Measurements from ENCODE around the gene FBXW8. TPM values are rescaled to one million over a fixed set of nuclear protein-coding genes. Genes with fewer than 3 reads are reported as not detected.

Gene FBXW8
- total RNA-seq, 5 donors from 2014 or later (not counting 1 experiment from before 2014, with no cell fraction given): 10.7 to 17.9 (median 13.0) TPM

DNA sequence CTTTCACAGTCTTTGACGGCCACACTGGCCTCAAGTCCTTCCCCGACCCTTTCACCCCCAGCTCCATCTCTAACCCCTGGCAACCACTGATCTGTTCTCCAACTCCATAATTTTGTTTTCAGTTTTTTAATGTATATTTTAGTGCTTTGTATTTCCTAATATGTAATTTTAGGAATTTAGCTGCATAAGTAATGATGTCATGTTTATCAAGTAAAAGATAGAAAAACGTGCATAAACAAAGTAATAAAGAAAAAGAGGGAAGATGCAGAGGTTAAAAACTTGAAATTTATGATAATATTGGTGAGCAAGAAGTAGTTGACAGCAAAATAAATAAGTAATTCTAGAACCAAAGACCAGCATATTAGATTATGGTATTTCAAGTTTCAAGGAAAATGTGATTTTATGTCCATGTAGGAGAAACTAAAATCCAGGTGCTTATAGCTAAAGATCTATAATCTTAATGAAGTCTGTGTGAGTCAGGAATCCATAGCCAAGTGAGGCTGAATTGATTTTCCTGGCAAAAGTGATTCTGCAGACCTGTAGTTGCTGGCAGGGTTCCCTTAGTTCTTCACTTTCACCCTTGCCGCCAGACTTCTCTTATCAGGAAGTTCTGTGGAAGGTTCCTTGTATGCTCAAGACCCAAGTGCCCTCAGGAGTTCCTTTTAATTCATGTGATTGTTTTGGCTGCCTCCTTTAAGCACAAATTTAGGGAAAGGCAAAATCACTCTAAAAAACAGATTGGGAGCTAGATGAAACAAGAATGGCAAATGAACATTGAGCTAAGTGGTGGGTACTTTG lies 24.4 kb downstream of the FBXW8 start:
- Histone ChIP-seq H3K4me3 (ENCODE audit: control insufficient read depth in 1 of 2, extremely low read depth in 1 of 2, low read length in 1 of 2) (no peak overlapping the region), H3K27ac (ENCODE audit: low read length) (no peak overlapping the region), H3K36me3 (ENCODE audit: control insufficient read depth in 2 of 2, extremely low read depth in 1 of 2, insufficient read depth in 1 of 2, low read length in 1 of 2) (peaks cover 0 to 6% of the 10 kb centered on the region in 2 donors), H3K9me3 (no peaks in the 10 kb centered on the region), H3K4me1 (ENCODE audit: control insufficient read depth in 1 of 2, extremely low read depth in 1 of 2, insufficient read depth in 2 of 2, low read length in 2 of 2) (no peaks in the 10 kb centered on the region), H3K27me3 (replicated peaks in 1 of 2; ENCODE audit: control insufficient read depth in 2 of 2, extremely low read depth in 1 of 2, insufficient read depth in 2 of 2, low read length in 1 of 2) (no peaks in the 10 kb centered on the region)
- WGBS (ENCODE audit: insufficient coverage): 100% methylated on average over 1 of the region's 4 CpGs
- CTCF ChIA-PET: no interaction called here
- H3K4me3 Mint-ChIP-seq: no peak overlapping the region
- H3K27me3 Mint-ChIP-seq: no peaks in the 10 kb centered on the region
- peaks cover 13 to 25% (median 17%) of the 10 kb centered on the region in 3 donors for H3K4me1 Mint-ChIP-seq
- peaks cover 0 to 4% (median 4%) of the 10 kb centered on the region in 3 donors for H3K9me3 Mint-ChIP-seq
- H3K27ac Mint-ChIP-seq: no peak overlapping the region
- ATAC-seq (replicated peaks in 1 of 4) (no peak), DNase-seq (no peak)
- POLR2A ChIA-PET: no interaction called here
- H3K36me3 Mint-ChIP-seq: peaks cover 60% of the 10 kb centered on the region

DNA sequence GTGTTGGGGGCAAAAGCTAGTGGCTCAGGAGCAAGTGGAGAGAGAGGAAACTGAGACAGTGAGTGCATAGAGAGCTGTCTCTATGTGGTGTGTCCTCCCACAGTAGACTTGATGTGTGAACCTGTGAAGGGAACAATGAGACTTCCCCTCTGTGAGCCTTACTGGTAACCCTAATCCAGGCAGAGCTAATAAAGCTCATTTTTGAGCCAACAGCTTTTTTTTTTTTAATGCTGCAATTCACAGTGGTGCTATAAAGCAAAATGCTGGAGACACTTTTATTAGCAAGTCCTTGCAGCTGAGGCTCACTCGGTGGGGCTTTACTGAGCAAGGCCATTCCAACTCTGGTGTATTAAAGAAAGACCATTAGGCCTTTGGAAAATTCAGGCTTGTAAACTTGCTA lies 26.9 kb downstream of the FBXW8 start:
- Mint-ChIP-seq H3K9me3 (peaks cover 0 to 11% (median 4%) of the 10 kb centered on the region in 3 donors), H3K27me3 (no peaks in the 10 kb centered on the region), H3K27ac (no peak overlapping the region), H3K36me3 (peaks cover 56% of the 10 kb centered on the region), H3K4me3 (no peak overlapping the region), H3K4me1 (peaks cover 6 to 19% (median 17%) of the 10 kb centered on the region in 3 donors)
- CTCF ChIA-PET: interaction anchor here (0.6 kb wide), 2 partner anchors 264 to 280 kb away, joined by 3 to 4 read pairs; no protein-coding TSS in a partner anchor
- peaks cover 0 to 3% of the 10 kb centered on the region in 2 donors for H3K36me3 ChIP-seq (ENCODE audit: control insufficient read depth in 2 of 2, extremely low read depth in 1 of 2, insufficient read depth in 1 of 2, low read length in 1 of 2)
- H3K9me3 ChIP-seq: no peaks in the 10 kb centered on the region
- H3K4me1 ChIP-seq (ENCODE audit: control insufficient read depth in 1 of 2, extremely low read depth in 1 of 2, insufficient read depth in 2 of 2, low read length in 2 of 2): no peaks in the 10 kb centered on the region
- POLR2A ChIA-PET: interaction anchor here in 1 of 2 donors (0.5 kb wide), 2 partner anchors 323 to 757 kb away, joined by 3 to 8 read pairs; no protein-coding TSS in a partner anchor
- H3K27ac ChIP-seq (ENCODE audit: low read length): no peak overlapping the region
- ATAC-seq (replicated peaks in 1 of 4) (no peak), DNase-seq (no peak)
- WGBS (ENCODE audit: insufficient coverage): no CpG with 5 or more reads among the region's 1 CpG
- no peak overlapping the region for H3K4me3 ChIP-seq (ENCODE audit: control insufficient read depth in 1 of 2, extremely low read depth in 1 of 2, low read length in 1 of 2)
- H3K27me3 ChIP-seq (replicated peaks in 1 of 2; ENCODE audit: control insufficient read depth in 2 of 2, extremely low read depth in 1 of 2, insufficient read depth in 2 of 2, low read length in 1 of 2): no peaks in the 10 kb centered on the region

DNA sequence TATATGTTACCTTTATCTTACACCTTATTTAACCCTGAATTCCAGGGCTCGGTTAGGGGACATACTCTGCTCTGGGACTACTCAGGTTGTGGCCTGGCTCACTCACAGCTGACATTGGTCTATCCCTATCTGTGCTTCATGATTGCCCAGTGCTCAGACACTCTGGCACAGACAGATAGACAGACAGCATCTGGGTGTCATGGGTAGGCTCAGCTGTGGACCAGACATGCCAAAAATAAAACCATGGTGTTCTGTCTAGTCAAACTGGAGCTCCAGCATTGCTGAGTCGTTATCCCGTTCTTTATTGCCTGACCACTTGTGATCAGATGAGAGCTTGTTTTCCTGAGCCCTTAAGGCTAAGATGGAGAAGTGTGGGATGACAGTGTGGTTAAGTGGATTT lies 29.0 kb downstream of the FBXW8 start:
- ChIA-PET CTCF (interaction anchor here in 1 of 2 donors (0.9 kb wide), 1 partner anchor 236 kb away, joined by 4 read pairs; no protein-coding TSS in a partner anchor), POLR2A (no interaction called here)
- H3K27me3 Mint-ChIP-seq: no peaks in the 10 kb centered on the region
- H3K27ac Mint-ChIP-seq: no peak overlapping the region
- 100% methylated on average over 3 of the region's 3 CpGs for WGBS (ENCODE audit: insufficient coverage)
- H3K36me3 Mint-ChIP-seq: peaks cover 58% of the 10 kb centered on the region
- H3K9me3 Mint-ChIP-seq: peaks cover 4 to 17% (median 12%) of the 10 kb centered on the region in 3 donors
- H3K4me3 ChIP-seq (ENCODE audit: control insufficient read depth in 1 of 2, extremely low read depth in 1 of 2, low read length in 1 of 2): no peak overlapping the region
- ATAC-seq (replicated peaks in 1 of 4) (no peak), DNase-seq (no peak)
- no peak overlapping the region for H3K4me3 Mint-ChIP-seq
- no peak overlapping the region for H3K27ac ChIP-seq (ENCODE audit: low read length)
- no peaks in the 10 kb centered on the region for H3K9me3 ChIP-seq
- H3K4me1 Mint-ChIP-seq: peaks cover 5 to 17% (median 14%) of the 10 kb centered on the region in 3 donors
- no peaks in the 10 kb centered on the region for H3K4me1 ChIP-seq (ENCODE audit: control insufficient read depth in 1 of 2, extremely low read depth in 1 of 2, insufficient read depth in 2 of 2, low read length in 2 of 2)
- peaks cover 0 to 6% of the 10 kb centered on the region in 2 donors for H3K36me3 ChIP-seq (ENCODE audit: control insufficient read depth in 2 of 2, extremely low read depth in 1 of 2, insufficient read depth in 1 of 2, low read length in 1 of 2)
- no peaks in the 10 kb centered on the region for H3K27me3 ChIP-seq (replicated peaks in 1 of 2; ENCODE audit: control insufficient read depth in 2 of 2, extremely low read depth in 1 of 2, insufficient read depth in 2 of 2, low read length in 1 of 2)

DNA sequence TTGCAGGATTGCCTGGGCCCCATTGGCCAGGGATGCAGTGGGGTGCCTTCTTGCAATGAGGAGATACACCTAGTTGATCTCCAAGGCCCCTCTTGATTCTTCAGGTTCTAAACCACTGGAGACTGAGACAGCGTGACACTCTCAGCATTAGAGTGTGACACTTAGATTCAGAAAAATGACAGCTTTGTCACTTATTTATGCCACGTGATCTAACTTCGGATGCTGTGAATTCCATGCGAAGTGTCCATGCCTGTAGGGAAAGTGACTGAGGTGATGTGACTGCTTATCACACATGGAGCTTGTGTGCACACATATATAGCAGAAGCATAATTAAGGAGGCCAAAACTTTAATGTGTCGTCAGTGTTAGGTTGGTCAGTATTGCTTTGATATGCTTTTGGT lies 30.4 kb downstream of the FBXW8 start:
- H3K36me3 ChIP-seq (ENCODE audit: control insufficient read depth in 2 of 2, extremely low read depth in 1 of 2, insufficient read depth in 1 of 2, low read length in 1 of 2): peaks cover 0 to 16% of the 10 kb centered on the region in 2 donors
- no peaks in the 10 kb centered on the region for H3K27me3 ChIP-seq (replicated peaks in 1 of 2; ENCODE audit: control insufficient read depth in 2 of 2, extremely low read depth in 1 of 2, insufficient read depth in 2 of 2, low read length in 1 of 2)
- POLR2A ChIA-PET: no interaction called here
- peaks cover 57% of the 10 kb centered on the region for H3K36me3 Mint-ChIP-seq
- peaks cover 5 to 11% (median 8%) of the 10 kb centered on the region in 3 donors for H3K4me1 Mint-ChIP-seq
- no peak overlapping the region for H3K4me3 Mint-ChIP-seq
- H3K27ac Mint-ChIP-seq: no peak overlapping the region
- DNase-seq (no peak), ATAC-seq (replicated peaks in 1 of 4) (no peak)
- no peak overlapping the region for H3K27ac ChIP-seq (ENCODE audit: low read length)
- no peaks in the 10 kb centered on the region for H3K4me1 ChIP-seq (ENCODE audit: control insufficient read depth in 1 of 2, extremely low read depth in 1 of 2, insufficient read depth in 2 of 2, low read length in 2 of 2)
- H3K4me3 ChIP-seq (ENCODE audit: control insufficient read depth in 1 of 2, extremely low read depth in 1 of 2, low read length in 1 of 2): no peak overlapping the region
- H3K9me3 Mint-ChIP-seq: peaks cover 4 to 13% (median 8%) of the 10 kb centered on the region in 3 donors
- WGBS (ENCODE audit: insufficient coverage): 97% methylated on average over 4 of the region's 5 CpGs
- no peaks in the 10 kb centered on the region for H3K9me3 ChIP-seq
- CTCF ChIA-PET: interaction anchor here in 1 of 2 donors (1.2 kb wide), 1 partner anchor 9 kb away, joined by 4 read pairs; no protein-coding TSS in a partner anchor
- no peaks in the 10 kb centered on the region for H3K27me3 Mint-ChIP-seq

DNA sequence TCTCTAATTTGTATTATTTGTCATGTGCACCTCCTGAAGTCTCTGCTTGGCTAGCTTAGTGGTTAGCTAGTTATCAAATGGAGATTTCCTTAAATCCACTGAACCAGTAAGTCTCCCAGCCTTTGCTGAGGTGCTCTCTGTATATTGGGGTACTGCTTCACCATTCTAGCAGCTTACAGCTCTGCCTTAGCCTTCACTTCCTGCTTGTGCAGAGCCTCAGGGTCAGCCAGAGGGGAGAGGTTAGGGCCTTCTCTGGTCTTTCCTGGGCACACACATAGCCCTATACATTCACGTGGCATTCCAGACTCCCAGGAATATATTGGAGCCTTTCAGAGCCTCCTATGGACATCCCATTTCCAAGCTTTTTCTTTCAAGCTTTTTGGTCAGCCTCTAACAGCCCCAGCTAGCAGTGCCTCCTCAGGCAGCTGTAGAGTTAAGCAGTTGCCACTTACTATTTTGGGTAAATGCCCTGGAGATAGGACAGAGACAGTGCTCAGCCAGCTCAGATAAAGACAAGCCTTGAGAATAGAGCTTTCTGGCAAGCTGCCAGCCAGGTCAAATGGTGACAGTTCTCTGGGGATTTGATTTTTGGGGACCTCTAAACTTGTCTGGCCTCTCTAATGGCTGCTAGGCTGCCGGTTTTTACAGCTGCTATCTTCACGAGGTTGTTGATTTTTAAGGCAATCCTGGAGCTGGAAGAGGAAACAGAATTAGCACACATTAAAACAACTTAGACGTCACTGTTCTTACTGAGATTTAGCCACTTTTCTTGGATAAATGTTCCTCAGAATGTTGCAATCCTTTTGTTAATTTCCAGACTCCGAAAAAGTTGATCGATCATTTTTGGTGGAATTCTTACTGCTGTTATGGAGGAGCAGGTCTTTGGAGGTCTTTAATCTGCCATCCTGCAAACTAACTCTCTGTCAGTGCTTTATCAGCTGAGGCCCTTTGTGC lies 32.9 kb downstream of the FBXW8 start:
- DNase-seq (no peak), ATAC-seq (replicated peaks in 1 of 4) (no peak)
- ChIA-PET POLR2A (no interaction called here), CTCF (interaction anchor here in 1 of 2 donors (0.6 kb wide), 1 partner anchor 221 kb away, joined by 7 read pairs; no protein-coding TSS in a partner anchor)
- no peak overlapping the region for H3K4me3 Mint-ChIP-seq
- 100% methylated on average over 3 of the region's 6 CpGs for WGBS (ENCODE audit: insufficient coverage)
- H3K27me3 Mint-ChIP-seq: no peaks in the 10 kb centered on the region
- no peak overlapping the region for H3K27ac ChIP-seq (ENCODE audit: low read length)
- no peak overlapping the region for H3K4me3 ChIP-seq (ENCODE audit: control insufficient read depth in 1 of 2, extremely low read depth in 1 of 2, low read length in 1 of 2)
- no peaks in the 10 kb centered on the region for H3K4me1 ChIP-seq (ENCODE audit: control insufficient read depth in 1 of 2, extremely low read depth in 1 of 2, insufficient read depth in 2 of 2, low read length in 2 of 2)
- no peaks in the 10 kb centered on the region for H3K9me3 ChIP-seq
- H3K27me3 ChIP-seq (replicated peaks in 1 of 2; ENCODE audit: control insufficient read depth in 2 of 2, extremely low read depth in 1 of 2, insufficient read depth in 2 of 2, low read length in 1 of 2): no peaks in the 10 kb centered on the region
- peaks cover 0 to 3% (median 0%) of the 10 kb centered on the region in 3 donors for H3K4me1 Mint-ChIP-seq
- H3K9me3 Mint-ChIP-seq: peaks cover 4 to 13% (median 8%) of the 10 kb centered on the region in 3 donors
- H3K36me3 Mint-ChIP-seq: peaks cover 57% of the 10 kb centered on the region
- H3K27ac Mint-ChIP-seq: no peak overlapping the region
- peaks cover 0 to 21% of the 10 kb centered on the region in 2 donors for H3K36me3 ChIP-seq (ENCODE audit: control insufficient read depth in 2 of 2, extremely low read depth in 1 of 2, insufficient read depth in 1 of 2, low read length in 1 of 2)

All from T-cell (primary cell).